Lung (tissue), 12 donors: Measurements from ENCODE around the gene ADGRG1. TPM values are rescaled to one million over a fixed set of nuclear protein-coding genes. Genes with fewer than 3 reads are reported as not detected.

Experiments
- ATAC-seq: fragments of 200-7000 bp; cut with Tn5 transposase; one replicate; pipeline ENCODE4 v1.9.1; 2020; ENCODE audit warnings: moderate number of reproducible peaks; ENCODE audit not compliant: insufficient read depth, low FRiP score
- DNase-seq, 3 donors: peaks; one replicate each; pipeline ENCODE4 v3.0.0-alpha.2; 2013 to 2017
- H3K27ac ChIP-seq, 2 donors: one replicate each; pipeline ENCODE4 v1.5.1; 2013; ENCODE audit warnings: mild to moderate bottlenecking in 2 of 2, moderate library complexity in 2 of 2, control low read depth in 1 of 2, inconsistent platforms in 1 of 2, low read depth in 1 of 2, low read length in 1 of 2
- H3K27me3 ChIP-seq, 3 donors: one replicate each; pipeline ENCODE4 v1.5.1; 2013; ENCODE audit warnings: low read length in 2 of 3; ENCODE audit not compliant: control insufficient read depth in 3 of 3, insufficient read depth in 3 of 3
- H3K36me3 ChIP-seq, 4 donors: one replicate each; pipeline ENCODE4 v1.5.1; 2013; ENCODE audit warnings: low read length in 4 of 4, mild to moderate bottlenecking in 1 of 4, moderate library complexity in 1 of 4; ENCODE audit not compliant: control insufficient read depth in 4 of 4, insufficient read depth in 4 of 4
- H3K4me1 ChIP-seq, 5 donors: one replicate each; pipeline ENCODE4 v1.5.1; 2013; ENCODE audit warnings: low read length in 5 of 5, mild to moderate bottlenecking in 2 of 5, moderate library complexity in 1 of 5; ENCODE audit not compliant: control insufficient read depth in 5 of 5, insufficient read depth in 5 of 5
- H3K4me3 ChIP-seq: one replicate; pipeline ENCODE4 v1.5.1; 2013; ENCODE audit warnings: mild to moderate bottlenecking, control low read depth, moderate library complexity
- H3K9ac ChIP-seq, 2 donors: one replicate each; pipeline ENCODE4 v1.5.1; 2013; ENCODE audit warnings: low read length in 2 of 2, control low read depth in 1 of 2; ENCODE audit not compliant: insufficient read depth in 1 of 2
- H3K9me3 ChIP-seq, 4 donors: one replicate each; pipeline ENCODE4 v1.5.1; 2013; ENCODE audit warnings: low read length in 3 of 4, mild to moderate bottlenecking in 1 of 4, moderate library complexity in 1 of 4; ENCODE audit not compliant: control insufficient read depth in 4 of 4, insufficient read depth in 3 of 4
- CTCF ChIP-seq: IDR thresholded peaks from 2 replicates; pipeline ENCODE4 v1.5.1; 2012; ENCODE audit warnings: mild to moderate bottlenecking; ENCODE audit errors: control extremely low read depth, extremely low read depth
- whole genome bisulfite sequencing, 2 donors: extraction: QIAGEN DNeasy Blood & Tissue Kit; methylation state at CpG; one replicate each; pipeline ENCODE4 v1.1.7; 2013; 5-methylcytosine and 5-hydroxymethylcytosine counted together
- polyA plus RNA-seq, 2 donors: library from polyadenylated mRNA; stranded (reverse); fragments of 200-250 nt; gene quantifications; one replicate each; pipeline ENCODE4 v1.2.1, GENCODE V29; 2013
- total RNA-seq, 2 donors: library from RNA; depleted of rRNA in 1 of 2; stranded (reverse); fragments of >200 nt in 1 of 2; gene quantifications; one replicate each; pipeline ENCODE4 v1.2.1, GENCODE V29; 2014 to 2021
- donor health status: control.
- donor health status: control.
- donor health status: Bipolar disorder and iron deficiency.
- donor health status: healthy.
- donor health status: DM: yes; HTN: yes; CAD: no.

Gene ADGRG1
- total and polyA plus RNA-seq, 4 donors, result 8.8 to 74.4 (median 28.0) TPM

GRCh38 chr16:57640612-57641011 is 12.2 kb downstream of the ADGRG1 start:
- Histone ChIP-seq H3K9me3 (no peaks in the 10 kb centered on the region), H3K36me3 (peaks cover 0 to 2% (median 0%) of the 10 kb centered on the region in 4 donors), H3K27me3 (no peaks in the 10 kb centered on the region), H3K4me1 (peaks cover 0 to 39% (median 15%) of the 10 kb centered on the region in 5 donors), H3K9ac (no peak overlapping the region), H3K4me3 (no peak overlapping the region), H3K27ac (no peak overlapping the region)
- ATAC-seq (no peak), DNase-seq (no peak)
- 52 to 53% methylated on average over 8 of the region's 8 CpGs for WGBS, 2 donors
- TF ChIP-seq CTCF, result no peak

GRCh38 chr16:57642160-57643135 is 14.0 kb downstream of the ADGRG1 start:
- Histone ChIP-seq H3K4me1 (peaks cover 0 to 30% (median 10%) of the 10 kb centered on the region in 5 donors), H3K9ac (no peak overlapping the region), H3K9me3 (no peaks in the 10 kb centered on the region), H3K27ac (peak overlapping the region in 1 of 2 donors; percentile 26), H3K4me3 (no peak overlapping the region), H3K27me3 (no peaks in the 10 kb centered on the region), H3K36me3 (peaks cover 0 to 2% (median 0%) of the 10 kb centered on the region in 4 donors)
- ATAC-seq, result no peak
- DNase-seq, result no peak
- WGBS, 2 donors, result 81 to 89% methylated on average over 11 of the region's 11 CpGs
- TF ChIP-seq CTCF, result no peak

- Histone ChIP-seq H3K27ac (peak overlapping the region in 1 of 2 donors; percentile 26), H3K4me1 (peaks cover 0 to 36% (median 5%) of the 10 kb centered on the region in 5 donors), H3K36me3 (peaks cover 0 to 2% (median 0%) of the 10 kb centered on the region in 4 donors), H3K27me3 (no peaks in the 10 kb centered on the region), H3K9ac (no peak overlapping the region), H3K4me3 (no peak overlapping the region), H3K9me3 (no peaks in the 10 kb centered on the region)
- 39 to 44% methylated on average over 7 of the region's 7 CpGs for WGBS, 2 donors
- TF ChIP-seq CTCF, result no peak
- DNase-seq, result peak in 1 of 3 donors; percentile 33
- ATAC-seq, result no peak
These were observed 14.9 kb downstream of the ADGRG1 start for GRCh38 chr16:57643147-57643874.
